PFSK-1 (cell line): ENCODE measurements around the gene DUOX1.

ENCODE experiments used
- FOXP2 ChIP-seq: optimal IDR thresholded peaks from 2 replicates; pipeline ENCODE3; 2011; ENCODE audit warnings: borderline replicate concordance, control low read depth, inconsistent platforms; ENCODE audit not compliant: insufficient read depth; ENCODE audit errors: extremely low read length, extremely low read depth
- POLR2AphosphoS5 ChIP-seq: IDR thresholded peaks from 2 replicates; pipeline ENCODE4 v1.6.1; 2012; ENCODE audit warnings: low read depth, mild to moderate bottlenecking, control low read depth, low read length, moderate library complexity
- SIN3A ChIP-seq: IDR thresholded peaks from 2 replicates; pipeline ENCODE4 v1.6.1; 2012; ENCODE audit warnings: mild to moderate bottlenecking, low read length, moderate library complexity, borderline replicate concordance; ENCODE audit not compliant: insufficient read depth
- TAF1 ChIP-seq: IDR thresholded peaks from 2 replicates; pipeline ENCODE4 v1.6.1; 2012; ENCODE audit warnings: low read length, control low read depth, borderline replicate concordance; ENCODE audit not compliant: insufficient read depth
- TF ChIP-seq, protein P1 (sequence below), 2 experiments: IDR thresholded peaks; 2 replicates each; pipeline versions ENCODE4 v1.6.1 to v1.8.0; 2011 to 2012; ENCODE audit warnings: low read depth in 2 of 2, low read length in 2 of 2, control low read depth in 1 of 2, inconsistent platforms in 1 of 2, mild to moderate bottlenecking in 1 of 2, moderate library complexity in 1 of 2; ENCODE audit not compliant: insufficient read depth in 1 of 2

DNA sequence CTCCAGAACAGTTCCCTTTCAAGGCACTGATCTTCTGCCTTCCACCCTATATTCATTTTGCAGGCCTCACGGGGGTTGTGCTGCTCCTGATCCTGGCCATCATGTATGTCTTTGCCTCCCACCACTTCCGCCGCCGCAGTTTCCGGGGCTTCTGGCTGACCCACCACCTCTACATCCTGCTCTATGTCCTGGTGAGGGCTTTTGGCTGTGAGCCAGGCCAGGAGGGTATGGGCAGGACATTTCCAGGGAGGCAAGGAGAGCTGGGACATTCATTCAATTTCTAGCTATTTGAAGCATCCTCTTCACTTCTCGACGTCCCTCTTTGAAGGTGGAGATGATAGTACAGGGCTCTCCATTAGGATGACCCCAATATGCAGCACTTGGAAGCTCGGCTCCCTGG lies 25.9 kb downstream of the DUOX1 start:
- TF ChIP-seq FOXP2, result no peak
- no peak for TF ChIP-seq POLR2AphosphoS5
- TF ChIP-seq SIN3A, result no peak
- no peak for TF ChIP-seq TAF1
- TF ChIP-seq, protein P1, sequence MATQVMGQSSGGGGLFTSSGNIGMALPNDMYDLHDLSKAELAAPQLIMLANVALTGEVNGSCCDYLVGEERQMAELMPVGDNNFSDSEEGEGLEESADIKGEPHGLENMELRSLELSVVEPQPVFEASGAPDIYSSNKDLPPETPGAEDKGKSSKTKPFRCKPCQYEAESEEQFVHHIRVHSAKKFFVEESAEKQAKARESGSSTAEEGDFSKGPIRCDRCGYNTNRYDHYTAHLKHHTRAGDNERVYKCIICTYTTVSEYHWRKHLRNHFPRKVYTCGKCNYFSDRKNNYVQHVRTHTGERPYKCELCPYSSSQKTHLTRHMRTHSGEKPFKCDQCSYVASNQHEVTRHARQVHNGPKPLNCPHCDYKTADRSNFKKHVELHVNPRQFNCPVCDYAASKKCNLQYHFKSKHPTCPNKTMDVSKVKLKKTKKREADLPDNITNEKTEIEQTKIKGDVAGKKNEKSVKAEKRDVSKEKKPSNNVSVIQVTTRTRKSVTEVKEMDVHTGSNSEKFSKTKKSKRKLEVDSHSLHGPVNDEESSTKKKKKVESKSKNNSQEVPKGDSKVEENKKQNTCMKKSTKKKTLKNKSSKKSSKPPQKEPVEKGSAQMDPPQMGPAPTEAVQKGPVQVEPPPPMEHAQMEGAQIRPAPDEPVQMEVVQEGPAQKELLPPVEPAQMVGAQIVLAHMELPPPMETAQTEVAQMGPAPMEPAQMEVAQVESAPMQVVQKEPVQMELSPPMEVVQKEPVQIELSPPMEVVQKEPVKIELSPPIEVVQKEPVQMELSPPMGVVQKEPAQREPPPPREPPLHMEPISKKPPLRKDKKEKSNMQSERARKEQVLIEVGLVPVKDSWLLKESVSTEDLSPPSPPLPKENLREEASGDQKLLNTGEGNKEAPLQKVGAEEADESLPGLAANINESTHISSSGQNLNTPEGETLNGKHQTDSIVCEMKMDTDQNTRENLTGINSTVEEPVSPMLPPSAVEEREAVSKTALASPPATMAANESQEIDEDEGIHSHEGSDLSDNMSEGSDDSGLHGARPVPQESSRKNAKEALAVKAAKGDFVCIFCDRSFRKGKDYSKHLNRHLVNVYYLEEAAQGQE (IDR thresholded peaks at IDR 0.05; ENCODE audit: insufficient read depth in 1 of 2, low read depth in 2 of 2, low read length in 2 of 2), result no peak
